Thoracic aorta (tissue), 2 donors: ENCODE data around the gene SERPIND1. TPM values are rescaled to one million over a fixed set of nuclear protein-coding genes. Genes with fewer than 3 reads are reported as not detected.
"Not testable (repeated sequence)": the region's sequence is repeated elsewhere in the genome, so short reads cannot be mapped to it uniquely, and the experiment has no call there.

Source experiments
- ATAC-seq: fragments of 150-250 bp; one replicate; pipeline ENCODE4 v1.8.0; 2017; ENCODE audit warnings: low read depth; ENCODE audit not compliant: insufficient number of reproducible peaks, low FRiP score
- DNase-seq: peaks from one replicate; pipeline ENCODE4 v3.0.0-alpha.2; 2020; ENCODE audit warnings: low spot score
- H3K27ac ChIP-seq, 2 donors: fragments of 200-600 bp; sonication (generic); 1 replicate in 1 of 2; 2 replicates in 1 of 2; pipeline ENCODE4 v1.5.1; 2016; ENCODE audit warnings: mild to moderate bottlenecking in 2 of 2, moderate library complexity in 2 of 2
- H3K27me3 ChIP-seq: fragments of 200-600 bp; sonication (generic); replicated peaks from 2 replicates; pipeline ENCODE4 v1.6.0; 2016; ENCODE audit warnings: mild to moderate bottlenecking; ENCODE audit not compliant: insufficient read depth
- H3K36me3 ChIP-seq: fragments of 200-600 bp; sonication (generic); one replicate; pipeline ENCODE4 v1.5.1; 2016
- H3K4me1 ChIP-seq, 2 donors: fragments of 200-600 bp; sonication (generic); 1 replicate in 1 of 2; 2 replicates in 1 of 2; pipeline versions ENCODE4 v1.5.1 to v1.6.0; 2016; ENCODE audit warnings: low read depth in 2 of 2, mild to moderate bottlenecking in 1 of 2; ENCODE audit not compliant: control insufficient read depth in 1 of 2
- H3K4me3 ChIP-seq: fragments of 200-600 bp; sonication (generic); 2 replicates; pipeline ENCODE4 v1.5.1; 2016; ENCODE audit warnings: mild to moderate bottlenecking
- H3K9me3 ChIP-seq: fragments of 200-600 bp; sonication (generic); 2 replicates; pipeline ENCODE4 v1.5.1; 2016
- total RNA-seq, 2 donors: library from RNA; depleted of rRNA; stranded (reverse); fragments of >200 nt; gene quantifications; one replicate each; pipeline versions ENCODE4 v1.1.0 to v1.2.3, GENCODE V29; 2016
- TF ChIP-seq, protein P1 (sequence below): fragments of 200-600 bp; sonication (generic); IDR thresholded peaks from one replicate; pipeline ENCODE4 v1.5.1; 2019; ENCODE audit warnings: antibody characterized with exemption

The SERPIND1 gene
- total RNA-seq, 2 donors from 2014 or later = not detected

DNA sequence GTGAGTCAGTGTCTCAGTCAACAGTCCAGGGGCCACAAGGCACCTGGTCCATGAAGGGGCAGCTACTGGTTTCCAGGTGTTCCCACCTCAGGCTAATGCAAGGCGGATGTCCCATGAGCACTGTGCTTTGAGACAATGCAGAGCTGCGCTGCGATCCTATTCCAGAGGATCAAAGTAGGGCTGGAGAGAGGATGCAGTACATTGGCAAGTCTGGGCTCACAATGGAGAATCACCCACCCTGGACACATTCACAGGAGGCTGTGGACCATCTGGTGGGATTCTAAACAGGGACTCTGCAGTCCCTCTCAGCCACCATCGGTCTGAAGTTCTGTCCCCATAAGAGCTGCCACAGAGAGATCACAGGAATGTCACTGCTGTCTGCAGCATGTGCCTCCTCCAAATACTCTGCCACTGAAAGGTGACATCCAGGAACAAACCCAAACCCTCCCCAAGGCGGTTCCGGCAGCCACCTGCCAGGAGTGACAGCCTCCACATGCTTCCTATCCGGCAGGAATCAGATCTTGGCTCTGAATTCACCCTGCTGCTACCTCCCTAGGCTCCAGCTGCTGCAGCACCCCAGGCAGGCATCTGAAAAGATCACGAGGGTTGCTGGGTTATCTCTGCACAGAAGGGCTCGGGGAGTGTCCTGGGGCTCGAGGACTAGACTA lies 45.3 kb upstream of the SERPIND1 start:
- H3K4me3 ChIP-seq = no peak overlapping the region
- H3K4me1 ChIP-seq = no peaks in the 10 kb centered on the region
- no peaks in the 10 kb centered on the region for H3K9me3 ChIP-seq
- TF ChIP-seq, protein P1, sequence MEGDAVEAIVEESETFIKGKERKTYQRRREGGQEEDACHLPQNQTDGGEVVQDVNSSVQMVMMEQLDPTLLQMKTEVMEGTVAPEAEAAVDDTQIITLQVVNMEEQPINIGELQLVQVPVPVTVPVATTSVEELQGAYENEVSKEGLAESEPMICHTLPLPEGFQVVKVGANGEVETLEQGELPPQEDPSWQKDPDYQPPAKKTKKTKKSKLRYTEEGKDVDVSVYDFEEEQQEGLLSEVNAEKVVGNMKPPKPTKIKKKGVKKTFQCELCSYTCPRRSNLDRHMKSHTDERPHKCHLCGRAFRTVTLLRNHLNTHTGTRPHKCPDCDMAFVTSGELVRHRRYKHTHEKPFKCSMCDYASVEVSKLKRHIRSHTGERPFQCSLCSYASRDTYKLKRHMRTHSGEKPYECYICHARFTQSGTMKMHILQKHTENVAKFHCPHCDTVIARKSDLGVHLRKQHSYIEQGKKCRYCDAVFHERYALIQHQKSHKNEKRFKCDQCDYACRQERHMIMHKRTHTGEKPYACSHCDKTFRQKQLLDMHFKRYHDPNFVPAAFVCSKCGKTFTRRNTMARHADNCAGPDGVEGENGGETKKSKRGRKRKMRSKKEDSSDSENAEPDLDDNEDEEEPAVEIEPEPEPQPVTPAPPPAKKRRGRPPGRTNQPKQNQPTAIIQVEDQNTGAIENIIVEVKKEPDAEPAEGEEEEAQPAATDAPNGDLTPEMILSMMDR = no peak
- H3K27me3 ChIP-seq = no peaks in the 10 kb centered on the region
- H3K27ac ChIP-seq = no peak overlapping the region
- peaks cover 49% of the 10 kb centered on the region for H3K36me3 ChIP-seq
- ATAC-seq (no peak), DNase-seq (no peak)

- DNase-seq (no peak), ATAC-seq (no peak)
- peaks cover 49% of the 10 kb centered on the region for H3K36me3 ChIP-seq
- no peak overlapping the region for H3K4me3 ChIP-seq
- H3K27ac ChIP-seq = no peak overlapping the region
- no peaks in the 10 kb centered on the region for H3K9me3 ChIP-seq
- H3K4me1 ChIP-seq = no peaks in the 10 kb centered on the region
- TF ChIP-seq, protein P1 = no peak
- no peaks in the 10 kb centered on the region for H3K27me3 ChIP-seq
These were observed 44.7 kb upstream of the SERPIND1 start for GRCh38 chr22:20729194-20729593.

- H3K4me1 ChIP-seq, H3K27ac ChIP-seq, H3K27me3 ChIP-seq, DNase-seq, H3K9me3 ChIP-seq, ATAC-seq, H3K4me3 ChIP-seq: not testable (repeated sequence)
- peaks cover 25% of the 10 kb centered on the region for H3K36me3 ChIP-seq
These were observed 41.5 kb upstream of the SERPIND1 start for GRCh38 chr22:20732431-20732830.

GRCh38 chr22:20735356-20736162 lies 38.4 kb upstream of the SERPIND1 start:
- ATAC-seq, H3K4me1 ChIP-seq: not testable (repeated sequence)

GRCh38 chr22:20736891-20737290 lies 37.0 kb upstream of the SERPIND1 start:
- DNase-seq, H3K9me3 ChIP-seq, H3K27ac ChIP-seq, H3K27me3 ChIP-seq, H3K4me1 ChIP-seq, H3K4me3 ChIP-seq, ATAC-seq: not testable (repeated sequence)
- H3K36me3 ChIP-seq = peaks cover 18% of the 10 kb centered on the region

More at GRCh38 chr22:20735356-20736162, 38.4 kb upstream of the SERPIND1 start:
- H3K36me3 ChIP-seq = peaks cover 14% of the 10 kb centered on the region
- DNase-seq, H3K9me3 ChIP-seq, H3K4me3 ChIP-seq, H3K27ac ChIP-seq, H3K27me3 ChIP-seq: not testable (repeated sequence)

DNA sequence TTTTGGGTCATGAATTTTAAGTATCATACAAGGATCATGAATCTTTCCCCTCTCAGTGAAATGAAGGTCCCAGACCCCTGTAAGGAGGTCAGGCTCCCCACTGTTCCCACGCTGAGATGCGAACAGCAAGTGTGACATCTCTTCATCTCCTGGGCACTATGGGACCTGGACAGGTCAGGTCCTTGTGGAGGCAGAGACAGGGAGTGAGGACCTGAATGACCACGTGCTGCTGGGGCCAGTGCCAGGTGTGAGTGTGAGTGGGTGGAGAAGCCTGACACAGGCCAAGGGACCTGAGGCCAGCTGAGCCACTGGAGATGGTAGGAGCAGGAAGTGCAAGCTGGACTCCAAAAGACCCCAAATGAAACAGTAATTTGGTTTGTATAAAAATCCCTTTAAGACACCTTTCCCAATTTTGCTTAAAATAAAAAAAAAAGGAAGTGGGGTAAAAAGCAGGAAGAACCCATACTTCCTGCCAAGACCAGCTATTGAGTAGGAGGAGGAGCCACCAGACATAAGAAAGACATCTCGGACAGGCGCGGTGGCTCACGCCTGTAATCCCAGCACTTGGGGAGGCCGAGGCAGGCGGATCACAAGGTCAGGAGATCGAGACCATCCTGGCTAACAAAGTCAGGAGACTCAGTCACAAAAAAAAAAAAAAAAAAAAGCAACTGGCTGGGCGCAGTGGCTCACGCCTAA lies 35.4 kb upstream of the SERPIND1 start:
- ATAC-seq (no peak), DNase-seq (no peak)
- no peaks in the 10 kb centered on the region for H3K27me3 ChIP-seq
- no peak overlapping the region for H3K4me3 ChIP-seq
- TF ChIP-seq, protein P1 = no peak
- H3K9me3 ChIP-seq = no peaks in the 10 kb centered on the region
- H3K27ac ChIP-seq = no peak overlapping the region
- no peaks in the 10 kb centered on the region for H3K4me1 ChIP-seq
- peaks cover 19% of the 10 kb centered on the region for H3K36me3 ChIP-seq
